ENCODE data around the gene CASKIN2.
"Not testable (repeated sequence)": the region's sequence is repeated elsewhere in the genome, so short reads cannot be mapped to it uniquely, and the experiment has no call there.

DNA sequence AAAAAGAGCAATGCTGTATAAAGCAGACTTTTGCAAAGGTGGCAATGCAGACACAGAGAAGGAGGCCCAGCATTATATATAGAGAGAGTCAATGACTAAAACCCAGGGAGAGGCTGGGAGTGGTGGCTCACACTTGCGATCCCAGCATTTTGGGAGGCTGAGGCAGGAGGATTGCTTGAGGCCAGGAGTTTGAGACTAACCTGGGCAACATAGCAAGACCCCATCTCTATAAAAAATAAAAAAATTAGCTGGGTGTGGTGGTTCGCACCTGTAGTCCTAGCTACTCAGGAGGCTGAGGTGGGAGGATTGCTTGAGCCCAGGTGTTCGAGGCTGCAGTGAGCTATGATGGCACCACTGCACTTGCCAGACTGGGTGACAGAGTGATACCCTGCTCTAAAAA, 60.7 kb downstream of the CASKIN2 start:
- TF ChIP-seq, protein P1, sequence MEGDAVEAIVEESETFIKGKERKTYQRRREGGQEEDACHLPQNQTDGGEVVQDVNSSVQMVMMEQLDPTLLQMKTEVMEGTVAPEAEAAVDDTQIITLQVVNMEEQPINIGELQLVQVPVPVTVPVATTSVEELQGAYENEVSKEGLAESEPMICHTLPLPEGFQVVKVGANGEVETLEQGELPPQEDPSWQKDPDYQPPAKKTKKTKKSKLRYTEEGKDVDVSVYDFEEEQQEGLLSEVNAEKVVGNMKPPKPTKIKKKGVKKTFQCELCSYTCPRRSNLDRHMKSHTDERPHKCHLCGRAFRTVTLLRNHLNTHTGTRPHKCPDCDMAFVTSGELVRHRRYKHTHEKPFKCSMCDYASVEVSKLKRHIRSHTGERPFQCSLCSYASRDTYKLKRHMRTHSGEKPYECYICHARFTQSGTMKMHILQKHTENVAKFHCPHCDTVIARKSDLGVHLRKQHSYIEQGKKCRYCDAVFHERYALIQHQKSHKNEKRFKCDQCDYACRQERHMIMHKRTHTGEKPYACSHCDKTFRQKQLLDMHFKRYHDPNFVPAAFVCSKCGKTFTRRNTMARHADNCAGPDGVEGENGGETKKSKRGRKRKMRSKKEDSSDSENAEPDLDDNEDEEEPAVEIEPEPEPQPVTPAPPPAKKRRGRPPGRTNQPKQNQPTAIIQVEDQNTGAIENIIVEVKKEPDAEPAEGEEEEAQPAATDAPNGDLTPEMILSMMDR (IDR thresholded peaks at IDR 0.05) = not testable (repeated sequence)
- not testable (repeated sequence) for TF ChIP-seq POLR2A (IDR thresholded peaks at IDR 0.05)
